ENCODE measurements around the gene PHYH.

GRCh38 chr10:13231808-13232207 is 68.1 kb downstream of the PHYH start:
- TF ChIP-seq ZFX (IDR thresholded peaks at IDR 0.05) (no peak), CTCF (conservative IDR thresholded peaks at IDR 0.05) (no peak)

Data from C4-2B (cell line).